ENCODE measurements around the gene VPS26A. TPM values are rescaled to one million over a fixed set of nuclear protein-coding genes. Genes with fewer than 3 reads are reported as not detected.

The VPS26A gene
- total and polyA plus RNA-seq, 4 donors: 24.9 to 62.5 (median 37.6) TPM

- no peak overlapping the region for H3K27ac ChIP-seq (ENCODE audit: low read depth in 1 of 2, low read length in 1 of 2)
- H3K4me3 ChIP-seq: no peak overlapping the region
- H3K9ac ChIP-seq (ENCODE audit: insufficient read depth in 1 of 2, low read length in 2 of 2): no peak overlapping the region
- H3K4me1 ChIP-seq (ENCODE audit: control insufficient read depth in 5 of 5, insufficient read depth in 5 of 5, low read length in 5 of 5): peaks cover 5 to 15% (median 7%) of the 10 kb centered on the region in 5 donors
- DNase-seq (no peak), ATAC-seq (ENCODE audit: insufficient read depth, low FRiP score) (no peak)
- no peaks in the 10 kb centered on the region for H3K9me3 ChIP-seq (ENCODE audit: control insufficient read depth in 4 of 4, insufficient read depth in 3 of 4, low read length in 3 of 4)
- TF ChIP-seq CTCF (IDR thresholded peaks at IDR 0.05; ENCODE audit: control extremely low read depth, extremely low read depth): no peak
- H3K36me3 ChIP-seq (ENCODE audit: control insufficient read depth in 4 of 4, insufficient read depth in 4 of 4, low read length in 4 of 4): peaks cover 3 to 10% (median 5%) of the 10 kb centered on the region in 4 donors
- WGBS, 2 donors: 83 to 91% methylated on average over 4 of the region's 4 CpGs
- H3K27me3 ChIP-seq (ENCODE audit: control insufficient read depth in 3 of 3, insufficient read depth in 3 of 3, low read length in 2 of 3): no peaks in the 10 kb centered on the region
Measured at GRCh38 chr10:69182005-69182404, 58.0 kb downstream of the VPS26A start.

DNA sequence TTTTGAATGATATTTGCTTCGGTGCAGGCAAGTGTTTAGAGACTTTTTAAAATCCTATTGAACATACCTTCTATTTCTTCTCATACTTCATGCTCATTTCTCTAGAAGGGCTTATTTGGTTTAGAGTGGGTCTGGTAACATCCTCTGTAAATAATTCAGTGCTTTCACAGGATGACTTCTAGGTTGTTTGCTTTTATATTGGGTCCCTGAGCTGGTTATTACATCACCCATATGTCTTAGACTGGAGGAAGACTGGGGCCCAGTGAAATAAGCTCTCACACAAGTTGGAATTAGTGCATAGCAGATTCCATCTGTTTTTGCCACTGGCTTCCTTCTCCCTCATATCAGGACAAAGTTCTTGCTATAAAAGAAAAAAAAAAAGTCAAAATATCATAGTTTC is 62.5 kb downstream of the VPS26A start:
- 94 to 100% methylated on average over 1 of the region's 1 CpG for WGBS, 2 donors

DNA sequence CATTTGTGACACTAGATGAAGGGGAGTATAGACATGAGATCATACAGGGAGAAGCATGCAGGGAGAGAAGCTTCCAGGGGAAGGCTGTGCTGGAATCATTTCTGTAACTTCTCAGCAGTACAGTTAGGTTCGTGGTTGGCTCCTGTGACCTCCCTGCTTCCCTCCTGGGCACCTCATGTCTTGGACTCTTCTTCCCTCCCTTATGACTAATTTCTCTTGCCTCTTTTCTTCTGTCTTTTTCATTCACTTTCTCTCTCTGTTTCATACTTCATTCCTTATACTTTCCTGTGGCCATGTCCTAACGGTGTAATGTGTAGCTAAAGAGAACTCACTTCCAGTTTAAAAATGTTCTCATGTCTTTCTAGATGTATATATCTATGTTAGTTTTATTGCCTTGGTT is 77.1 kb downstream of the VPS26A start:
- 84 to 95% methylated on average over 2 of the region's 2 CpGs for WGBS, 2 donors
- no peak overlapping the region for H3K4me3 ChIP-seq
- DNase-seq: no peak
- TF ChIP-seq CTCF (IDR thresholded peaks at IDR 0.05; ENCODE audit: control extremely low read depth, extremely low read depth): no peak
- H3K36me3 ChIP-seq (ENCODE audit: control insufficient read depth in 4 of 4, insufficient read depth in 4 of 4, low read length in 4 of 4): peaks cover 20 to 44% (median 26%) of the 10 kb centered on the region in 4 donors
- H3K4me1 ChIP-seq (ENCODE audit: control insufficient read depth in 5 of 5, insufficient read depth in 5 of 5, low read length in 5 of 5): no peaks in the 10 kb centered on the region
- no peaks in the 10 kb centered on the region for H3K9me3 ChIP-seq (ENCODE audit: control insufficient read depth in 4 of 4, insufficient read depth in 3 of 4, low read length in 3 of 4)
- no peak overlapping the region for H3K27ac ChIP-seq (ENCODE audit: low read depth in 1 of 2, low read length in 1 of 2)
- ATAC-seq (ENCODE audit: insufficient read depth, low FRiP score): no peak
- no peak overlapping the region for H3K9ac ChIP-seq (ENCODE audit: insufficient read depth in 1 of 2, low read length in 2 of 2)
- no peaks in the 10 kb centered on the region for H3K27me3 ChIP-seq (ENCODE audit: control insufficient read depth in 3 of 3, insufficient read depth in 3 of 3, low read length in 2 of 3)

More for the DNA sequence above, 62.5 kb downstream of the VPS26A start:
- no peaks in the 10 kb centered on the region for H3K27me3 ChIP-seq (ENCODE audit: control insufficient read depth in 3 of 3, insufficient read depth in 3 of 3, low read length in 2 of 3)
- no peak overlapping the region for H3K27ac ChIP-seq (ENCODE audit: low read depth in 1 of 2, low read length in 1 of 2)
- no peak for ATAC-seq (ENCODE audit: insufficient read depth, low FRiP score)
- H3K4me1 ChIP-seq (ENCODE audit: control insufficient read depth in 5 of 5, insufficient read depth in 5 of 5, low read length in 5 of 5): peaks cover 0 to 2% (median 1%) of the 10 kb centered on the region in 5 donors
- no peak for DNase-seq
- H3K36me3 ChIP-seq (ENCODE audit: control insufficient read depth in 4 of 4, insufficient read depth in 4 of 4, low read length in 4 of 4): peaks cover 10 to 20% (median 13%) of the 10 kb centered on the region in 4 donors
- no peaks in the 10 kb centered on the region for H3K9me3 ChIP-seq (ENCODE audit: control insufficient read depth in 4 of 4, insufficient read depth in 3 of 4, low read length in 3 of 4)
- H3K9ac ChIP-seq (ENCODE audit: insufficient read depth in 1 of 2, low read length in 2 of 2): no peak overlapping the region
- H3K4me3 ChIP-seq: no peak overlapping the region
- no peak for TF ChIP-seq CTCF (IDR thresholded peaks at IDR 0.05; ENCODE audit: control extremely low read depth, extremely low read depth)

GRCh38 chr10:69202332-69202731 is 78.4 kb downstream of the VPS26A start:
- Histone ChIP-seq H3K27ac (ENCODE audit: low read depth in 1 of 2, low read length in 1 of 2) (no peak overlapping the region), H3K9ac (ENCODE audit: insufficient read depth in 1 of 2, low read length in 2 of 2) (no peak overlapping the region), H3K27me3 (ENCODE audit: control insufficient read depth in 3 of 3, insufficient read depth in 3 of 3, low read length in 2 of 3) (no peaks in the 10 kb centered on the region), H3K4me1 (ENCODE audit: control insufficient read depth in 5 of 5, insufficient read depth in 5 of 5, low read length in 5 of 5) (no peaks in the 10 kb centered on the region), H3K4me3 (no peak overlapping the region), H3K36me3 (ENCODE audit: control insufficient read depth in 4 of 4, insufficient read depth in 4 of 4, low read length in 4 of 4) (peaks cover 20 to 40% (median 32%) of the 10 kb centered on the region in 4 donors), H3K9me3 (ENCODE audit: control insufficient read depth in 4 of 4, insufficient read depth in 3 of 4, low read length in 3 of 4) (no peaks in the 10 kb centered on the region)
- 92 to 97% methylated on average over 1 of the region's 1 CpG for WGBS, 2 donors
- TF ChIP-seq CTCF (IDR thresholded peaks at IDR 0.05; ENCODE audit: control extremely low read depth, extremely low read depth): no peak
- DNase-seq (no peak), ATAC-seq (ENCODE audit: insufficient read depth, low FRiP score) (no peak)
